K562 (cell line): ENCODE results near the gene AKAIN1. TPM values are rescaled to one million over a fixed set of nuclear protein-coding genes. Genes with fewer than 3 reads are reported as not detected.

Source experiments
- AFF1 ChIP-seq, 2 experiments: fragments of 450-650 bp; IDR thresholded peaks; 2 replicates each; pipeline ENCODE4 v1.6.1; 2018; ENCODE audit warnings: mild to moderate bottlenecking in 2 of 2, low read depth in 1 of 2; ENCODE audit not compliant: partially characterized antibody in 2 of 2
- ARID2 ChIP-seq: fragments of 450-650 bp; IDR thresholded peaks from 2 replicates; pipeline ENCODE4 v1.6.1; 2017; ENCODE audit warnings: antibody characterized with exemption, mild to moderate bottlenecking
- ARID4B ChIP-seq: sonication (generic); formaldehyde crosslinking; IDR thresholded peaks from 2 replicates; pipeline ENCODE4 v1.8.0; 2022; ENCODE audit warnings: mild to moderate bottlenecking, missing genetic modification reagents
- ATF4 ChIP-seq: fragments of 450-650 bp; formaldehyde crosslinking; IDR thresholded peaks from 2 replicates; pipeline ENCODE4 v1.4.0; 2022; ENCODE audit warnings: mild to moderate bottlenecking, moderate library complexity
- CHD1 ChIP-seq: fragments of 200-600 bp; sonication (generic); IDR thresholded peaks from one replicate; pipeline ENCODE4 v1.6.1; 2012; ENCODE audit warnings: mild to moderate bottlenecking, moderate library complexity, low read length, inconsistent platforms
- CTCF ChIP-seq, 3 experiments: IDR thresholded peaks in 2 of 3; conservative IDR thresholded peaks in 1 of 3; 2 replicates each; pipeline ENCODE4 v1.5.1; 2011 to 2012; ENCODE audit warnings: low read length in 3 of 3, mild to moderate bottlenecking in 3 of 3, control low read depth in 2 of 3, improper control_type of control experiment in 1 of 3, inconsistent platforms in 1 of 3, low read depth in 1 of 3, mixed read lengths in 1 of 3, moderate library complexity in 1 of 3; ENCODE audit not compliant: insufficient read depth in 2 of 3
- LCOR ChIP-seq: sonication (generic); formaldehyde crosslinking; IDR thresholded peaks from 2 replicates; pipeline ENCODE4 v1.8.0; 2022; ENCODE audit warnings: mild to moderate bottlenecking, missing genetic modification reagents
- MAFG ChIP-seq: fragments of 450-650 bp; conservative IDR thresholded peaks from 2 replicates; pipeline ENCODE4 v1.6.1; 2016; ENCODE audit warnings: missing genetic modification characterization, missing compliant biosample characterization
- POLR2H ChIP-seq: IDR thresholded peaks from 2 replicates; pipeline ENCODE4 v1.6.1; 2016; ENCODE audit warnings: missing genetic modification characterization, low read depth, mild to moderate bottlenecking, control low read depth, missing compliant biosample characterization, moderate library complexity
- SIN3A ChIP-seq, 2 experiments: fragments of 150-350 bp in 1 of 2; IDR thresholded peaks; 2 replicates each; pipeline ENCODE4 v1.6.1; 2011 to 2016; ENCODE audit warnings: borderline replicate concordance in 2 of 2, low read depth in 2 of 2, low read length in 2 of 2, mild to moderate bottlenecking in 2 of 2, moderate library complexity in 2 of 2; ENCODE audit not compliant: control insufficient read depth in 1 of 2
- THAP7 ChIP-seq: fragments of 250-450 bp; sonication (Bioruptor Pico); IDR thresholded peaks from 2 replicates; pipeline ENCODE4 v1.5.0; 2021
- ZNF511 ChIP-seq: sonication (generic); formaldehyde crosslinking; IDR thresholded peaks from 2 replicates; pipeline ENCODE4 v1.8.0; 2022; ENCODE audit warnings: mild to moderate bottlenecking, missing genetic modification reagents
- ZNF785 ChIP-seq: fragments of 250-450 bp; sonication (Bioruptor Pico); IDR thresholded peaks from 2 replicates; pipeline ENCODE4 v1.4.0; 2020; ENCODE audit warnings: mild to moderate bottlenecking
- polyA plus RNA-seq, 8 experiments: library from polyadenylated mRNA; depleted of rRNA in 4 of 8; stranded (reverse) in 5 of 8; unstranded in 3 of 8; fragments of >200 nt; fragmentation: Nextera tagmentation in 2 of 8; fragmentation: Illumina TruSeq in 1 of 8; extraction: Ambion mirVana in 2 of 8; extraction: Trizol in 1 of 8; gene quantifications; 2 replicates each; pipeline versions ENCODE4 v1.2.1 to v1.2.3, GENCODE V29; 2011 to 2014; ENCODE audit warnings: inconsistent platforms in 1 of 8, missing spikeins in 1 of 8
- total RNA-seq, 7 experiments: library from RNA; depleted of rRNA in 6 of 7; stranded (reverse); fragments of >200 nt in 6 of 7; fragmentation: Illumina TruSeq in 2 of 7; extraction: Trizol in 2 of 7; gene quantifications; 2 replicates each; pipeline versions ENCODE4 v1.2.1 to v1.2.3, GENCODE V29; 2011 to 2021; ENCODE audit warnings: low replicate concordance in 1 of 7

The AKAIN1 gene
- total and polyA plus RNA-seq, 9 of the 15 experiments (the other 6 are each of a cell fraction or from before 2014, with no cell fraction given) = not detected

- TF ChIP-seq LCOR (peak; percentile 78; the same call in 1 of the 2 replicates), SIN3A (IDR thresholded peaks at IDR 0.05; ENCODE audit: borderline replicate concordance in 2 of 2, control insufficient read depth in 1 of 2, low read depth in 2 of 2, low read length in 2 of 2) (peak in 1 of 2 experiments; percentile 17; a peak in 1 of 4 replicates), ARID2 (no peak), CTCF (IDR thresholded peaks at IDR 0.05 in 2 of 3, conservative IDR thresholded peaks at IDR 0.05 in 1 of 3; ENCODE audit: insufficient read depth in 2 of 3, low read depth in 1 of 3, low read length in 3 of 3) (0 out of 6 replicates have a peak, but pooled peaks of 1 of the 3 experiments have one; percentile 6), AFF1 (IDR thresholded peaks at IDR 0.05; ENCODE audit: low read depth in 1 of 2, partially characterized antibody in 2 of 2) (peak in 1 of 2 experiments; percentile 79), MAFG (0 out of 2 replicates have a peak, but pooled peaks have one; percentile 6), ZNF785 (CRISPR knock-in tag) (no peak), ZNF511 (CRISPR knock-in tag) (peak; percentile 23), ATF4 (no peak), ARID4B (CRISPR knock-in tag) (peak; percentile 10; the same call in 1 of the 2 replicates), THAP7 (CRISPR knock-in tag) (no peak), POLR2H (tag) (no peak), CHD1 (peak; percentile 29)
These were observed 40.1 kb upstream of the AKAIN1 start (continued) for GRCh38 chr18:5237083-5237722.
